Measurements from ENCODE around the gene CPT1A.

CPT1A gene

DNA sequence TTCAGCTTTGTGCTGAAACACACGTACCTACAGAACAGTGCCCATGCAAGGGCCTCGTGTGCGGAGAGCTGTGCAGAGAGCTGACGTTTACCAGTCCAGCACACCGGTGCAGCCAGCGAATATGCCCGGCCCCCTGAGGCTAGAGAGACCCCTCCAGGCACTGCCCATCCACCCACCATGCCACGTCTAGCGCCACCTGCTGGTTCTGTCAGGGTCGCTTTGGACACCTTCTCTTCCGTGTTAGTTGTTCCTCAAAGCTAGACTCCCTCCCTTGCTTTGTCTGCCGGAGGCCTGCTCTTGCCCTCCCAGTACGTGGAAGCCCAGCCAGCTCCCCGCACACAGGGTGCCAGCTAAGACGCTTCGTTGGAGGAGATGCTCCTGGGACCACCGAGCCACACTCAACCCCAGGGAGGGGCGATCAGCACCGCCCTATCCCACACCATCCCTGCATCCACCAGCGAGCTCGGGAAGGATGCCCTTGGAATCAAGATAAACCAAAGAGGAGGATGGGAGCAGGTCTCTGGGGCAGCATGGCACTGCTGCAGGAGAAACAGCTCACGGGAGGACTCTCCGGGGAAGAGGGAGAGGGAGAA is 43.4 kb downstream of the CPT1A start:
- DNase-seq (ENCODE audit: low read depth) = no peak

GRCh38 chr11:68796801-68797200 is 44.9 kb downstream of the CPT1A start:
- no peak for DNase-seq (ENCODE audit: low read depth)

DNA sequence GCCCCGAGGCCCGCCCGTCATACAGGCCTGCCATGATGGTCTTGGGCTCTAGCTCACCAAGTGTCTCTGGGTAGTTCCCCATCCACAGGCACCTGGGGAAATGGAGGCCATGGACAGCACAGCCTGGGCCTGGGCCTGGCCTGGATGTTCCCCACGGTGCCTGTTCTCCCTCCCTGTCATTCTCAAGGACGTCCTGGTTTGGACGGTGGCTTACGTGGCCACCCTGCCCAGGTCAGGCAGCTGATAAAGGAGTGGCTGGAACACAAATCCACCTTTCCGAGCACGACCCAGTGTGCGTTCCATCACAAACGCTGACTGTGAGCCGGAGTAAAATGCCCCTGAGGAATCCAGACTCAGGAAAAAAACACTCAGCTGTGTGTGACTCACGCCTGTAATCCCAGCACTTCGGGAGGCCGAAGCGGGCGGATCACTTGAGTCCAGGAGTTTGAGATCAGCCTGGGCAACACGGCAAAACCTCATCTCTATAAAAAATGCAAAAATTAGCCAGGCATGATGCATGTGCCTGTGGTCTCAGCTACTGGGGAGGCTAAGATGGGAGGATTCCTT is 49.2 kb downstream of the CPT1A start:
- DNase-seq (ENCODE audit: low read depth) = no peak

DNA sequence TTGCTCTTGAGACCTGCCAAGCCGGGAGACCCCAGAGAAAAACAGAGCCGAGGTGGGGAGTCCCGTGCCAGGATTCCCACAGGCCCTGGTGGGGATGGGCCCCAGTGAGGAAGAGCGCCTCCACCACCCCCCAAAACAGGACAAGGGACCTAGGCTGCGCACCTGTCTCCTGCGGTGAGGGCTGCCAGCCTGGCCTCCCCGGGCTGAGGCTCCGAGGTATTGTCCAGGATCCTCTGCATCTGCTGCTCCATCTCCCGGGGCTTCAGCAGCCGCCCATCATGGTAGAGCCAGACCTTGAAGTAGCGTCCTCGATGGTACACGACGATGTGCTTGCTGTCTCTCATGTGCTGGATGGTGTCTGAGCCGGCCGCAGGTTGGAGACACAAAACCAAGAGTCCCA is 57.1 kb downstream of the CPT1A start:
- DNase-seq (ENCODE audit: low read depth) = no peak

DNA sequence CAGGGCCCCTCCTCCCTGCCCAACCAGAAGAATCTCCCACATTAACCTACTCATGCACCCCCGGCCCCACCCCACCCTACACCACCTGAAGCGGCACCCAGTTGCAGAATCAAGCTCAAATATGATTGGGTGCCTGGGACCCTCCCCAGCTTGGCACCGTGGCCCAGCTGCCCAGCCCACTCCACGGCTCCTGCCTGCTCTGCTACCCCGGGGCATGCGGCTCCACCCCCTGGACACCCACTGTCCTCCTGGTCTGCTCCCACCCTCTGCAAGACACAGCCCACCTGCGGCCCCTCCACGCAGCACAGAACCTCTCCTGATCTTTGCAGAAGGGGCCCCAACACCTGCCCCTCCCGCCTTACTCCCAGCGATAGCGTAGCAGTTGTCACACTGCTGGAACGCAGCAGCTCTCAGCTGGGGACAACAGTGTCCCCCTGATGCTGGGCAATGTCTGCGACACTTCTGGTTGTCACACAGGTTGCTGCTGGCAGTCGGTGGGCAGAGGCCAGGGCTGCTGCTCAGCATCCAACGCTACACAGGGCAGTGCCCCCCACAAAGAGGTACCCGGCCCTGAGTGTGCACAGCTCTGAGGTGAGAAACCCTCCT is 58.4 kb downstream of the CPT1A start:
- no peak for DNase-seq (ENCODE audit: low read depth)

DNA sequence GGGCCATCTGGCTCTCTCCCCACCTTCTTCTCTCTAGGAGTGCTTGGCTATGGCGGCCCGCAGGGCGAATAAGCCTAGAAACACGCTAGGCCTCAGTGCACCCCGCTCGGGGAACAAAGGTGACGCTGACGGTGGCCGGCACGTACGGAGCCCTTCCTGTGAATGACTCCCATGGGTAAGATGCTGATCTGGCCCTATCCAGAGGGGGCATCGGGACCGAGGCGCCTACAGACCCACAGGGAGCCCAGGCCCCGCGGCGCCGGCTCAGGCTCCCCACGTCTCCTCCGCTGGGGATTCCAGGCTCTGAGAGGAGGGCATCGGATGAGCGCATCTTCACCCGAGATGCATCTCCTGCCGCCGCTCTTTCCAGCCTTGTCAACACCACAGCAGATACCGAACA is 59.0 kb downstream of the CPT1A start:
- no peak for DNase-seq (ENCODE audit: low read depth)

DNA sequence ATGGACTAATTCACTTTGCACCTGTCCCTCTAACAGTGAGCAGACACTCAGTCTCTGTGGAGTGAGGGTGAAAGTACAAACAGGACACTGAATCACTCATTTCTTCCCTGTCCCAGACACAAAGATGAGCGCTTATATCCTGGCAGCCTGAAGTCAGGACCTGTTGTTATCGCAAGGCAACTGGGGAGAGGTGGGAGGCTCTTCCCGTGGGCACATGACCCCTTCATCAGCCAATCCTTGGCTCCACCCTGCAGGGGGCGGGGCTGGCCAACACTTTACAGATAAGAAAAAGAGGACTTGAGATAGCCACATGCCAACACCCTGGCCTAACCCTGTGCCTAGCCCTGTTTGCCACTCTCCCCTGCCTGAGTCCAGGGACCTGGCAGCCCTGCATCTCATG is 60.9 kb downstream of the CPT1A start:
- no peak for DNase-seq (ENCODE audit: low read depth)

DNA sequence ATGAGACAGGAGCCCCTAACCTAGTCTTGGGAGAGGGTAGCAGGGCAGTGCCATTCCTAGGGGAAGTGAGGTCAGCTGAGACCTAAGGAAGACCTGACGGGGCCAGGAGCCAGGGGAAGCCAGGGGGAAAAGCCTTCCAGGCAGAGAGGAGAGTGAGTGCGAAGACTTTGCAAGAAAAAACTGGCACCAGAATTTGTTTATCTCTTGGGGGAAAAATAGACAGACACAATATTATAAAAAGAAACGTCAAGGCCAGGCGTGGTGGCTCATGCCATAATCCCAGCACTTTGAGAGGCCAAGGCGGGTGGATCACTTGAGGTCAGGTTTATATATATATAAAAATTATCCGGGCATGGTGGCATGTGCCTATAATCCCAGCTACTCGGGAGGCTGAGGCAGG is 63.5 kb downstream of the CPT1A start:
- DNase-seq (ENCODE audit: low read depth) = no peak

DNA sequence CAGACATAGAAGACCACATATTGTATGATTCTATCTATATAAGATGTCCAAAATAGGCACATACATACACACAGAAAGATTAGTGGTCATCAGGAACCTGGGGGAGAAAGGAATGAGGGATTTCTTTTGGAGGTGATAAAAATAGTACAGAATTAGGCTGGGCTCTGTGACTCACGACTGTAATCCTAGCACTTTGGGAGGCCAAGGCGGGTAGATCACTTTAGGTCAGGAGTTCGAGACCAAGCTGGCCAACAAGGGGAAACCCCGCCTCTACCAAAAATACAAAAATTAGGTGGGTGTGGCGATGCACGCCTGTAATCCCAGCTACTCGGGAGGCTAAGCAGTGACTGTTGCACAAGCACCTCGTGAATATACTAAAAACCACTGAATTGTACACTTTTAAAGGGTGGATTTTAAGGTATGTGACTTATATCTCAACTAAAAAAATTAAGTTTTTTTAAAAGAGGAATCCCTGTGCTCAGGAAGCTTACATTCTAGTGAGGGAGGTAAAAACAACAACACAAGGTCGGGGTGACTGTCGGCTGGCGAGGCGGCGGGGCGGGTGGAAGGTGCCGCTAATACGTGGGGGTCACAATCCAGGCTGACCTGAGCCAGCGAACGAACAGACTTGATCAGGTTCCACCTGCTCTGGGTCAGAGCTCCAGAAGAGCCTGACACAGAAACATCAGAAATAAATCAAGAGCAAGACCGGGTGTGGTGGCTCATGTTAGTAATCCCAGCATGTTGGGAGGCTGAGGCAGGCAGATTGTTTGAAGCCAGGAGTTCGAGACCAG is 65.1 kb downstream of the CPT1A start:
- no peak for DNase-seq (ENCODE audit: low read depth)

DNA sequence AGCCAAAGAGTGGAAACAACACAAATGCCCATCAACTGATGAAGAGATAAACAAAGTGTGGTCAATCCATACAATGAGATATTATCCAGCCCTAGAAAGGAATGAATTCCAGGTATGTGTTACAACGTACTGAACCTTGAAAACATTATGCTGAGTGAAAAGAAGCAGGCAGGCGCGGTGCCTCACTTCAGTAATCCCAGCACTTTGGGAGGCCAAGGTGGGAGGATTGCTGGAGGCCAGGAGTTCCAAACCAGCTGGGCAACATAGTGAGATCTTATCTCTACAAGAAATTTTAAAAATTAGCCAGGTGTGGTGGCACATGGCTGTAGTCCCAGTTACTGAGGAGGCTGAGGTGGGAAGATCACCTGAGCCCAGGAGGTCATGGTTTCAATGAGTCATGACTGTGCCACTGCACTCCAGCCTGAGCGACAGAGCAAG is 65.7 kb downstream of the CPT1A start:
- no peak for DNase-seq (ENCODE audit: low read depth)

GRCh38 chr11:68774194-68774585 is 67.5 kb downstream of the CPT1A start:
- no peak for DNase-seq (ENCODE audit: low read depth)

GRCh38 chr11:68773521-68774193 is 68.1 kb downstream of the CPT1A start:
- no peak for DNase-seq (ENCODE audit: low read depth)

DNA sequence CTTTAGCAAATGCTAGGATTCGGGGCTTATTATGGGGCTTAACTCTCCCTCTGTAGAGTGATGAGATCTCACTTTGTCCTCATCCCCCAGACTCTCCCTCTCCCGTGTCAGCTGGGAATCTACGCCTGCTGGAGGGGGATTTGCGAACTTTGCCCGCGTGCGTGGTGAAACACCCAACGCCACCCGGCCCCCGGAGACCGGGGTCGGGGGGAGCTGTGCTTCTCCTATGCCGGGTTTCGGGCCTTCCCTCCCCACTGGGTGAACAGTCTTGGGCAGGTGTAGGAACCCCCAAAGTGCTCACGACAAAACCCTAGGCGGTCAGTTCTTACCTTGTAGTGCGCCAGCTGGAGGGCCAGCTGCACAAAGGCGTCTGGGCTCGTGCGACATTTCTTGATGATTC is 68.8 kb downstream of the CPT1A start:
- no peak for DNase-seq (ENCODE audit: low read depth)

- no peak for DNase-seq (ENCODE audit: low read depth)
These were observed 70.9 kb downstream of the CPT1A start for GRCh38 chr11:68770781-68771180.

- DNase-seq (ENCODE audit: low read depth) = no peak
These were observed 74.0 kb downstream of the CPT1A start for GRCh38 chr11:68767672-68768071.

- DNase-seq (ENCODE audit: low read depth) = no peak
These were observed 74.9 kb downstream of the CPT1A start for GRCh38 chr11:68766786-68767185.

- DNase-seq (ENCODE audit: low read depth) = no peak
These were observed 77.0 kb downstream of the CPT1A start for GRCh38 chr11:68764746-68765145.

- DNase-seq (ENCODE audit: low read depth) = no peak
These were observed 77.6 kb downstream of the CPT1A start for GRCh38 chr11:68763926-68764657.

GRCh38 chr11:68763181-68763721 is 78.5 kb downstream of the CPT1A start:
- no peak for DNase-seq (ENCODE audit: low read depth)

DNA sequence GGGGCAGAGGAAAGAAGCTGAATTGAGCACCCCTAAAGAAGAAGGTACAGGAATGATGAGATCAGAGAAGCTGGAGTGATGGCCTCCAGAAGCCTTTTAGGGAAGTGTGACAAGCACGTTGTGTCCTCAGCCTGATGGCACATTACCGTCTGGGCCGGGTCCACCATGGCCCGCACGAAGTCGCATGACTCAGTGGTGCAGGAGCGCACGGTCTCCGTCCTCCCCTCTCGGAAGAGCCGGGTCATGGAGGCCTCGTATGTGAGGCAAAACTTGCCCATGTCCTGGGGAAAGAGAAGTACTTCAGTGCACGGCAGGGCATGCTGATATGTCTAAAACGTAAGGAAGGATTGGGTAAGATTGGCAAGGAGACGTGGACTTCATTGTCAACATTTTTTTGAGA is 79.2 kb downstream of the CPT1A start:
- no peak for DNase-seq (ENCODE audit: low read depth)

GRCh38 chr11:68761801-68762200 is 79.9 kb downstream of the CPT1A start:
- DNase-seq (ENCODE audit: low read depth) = no peak

DNA sequence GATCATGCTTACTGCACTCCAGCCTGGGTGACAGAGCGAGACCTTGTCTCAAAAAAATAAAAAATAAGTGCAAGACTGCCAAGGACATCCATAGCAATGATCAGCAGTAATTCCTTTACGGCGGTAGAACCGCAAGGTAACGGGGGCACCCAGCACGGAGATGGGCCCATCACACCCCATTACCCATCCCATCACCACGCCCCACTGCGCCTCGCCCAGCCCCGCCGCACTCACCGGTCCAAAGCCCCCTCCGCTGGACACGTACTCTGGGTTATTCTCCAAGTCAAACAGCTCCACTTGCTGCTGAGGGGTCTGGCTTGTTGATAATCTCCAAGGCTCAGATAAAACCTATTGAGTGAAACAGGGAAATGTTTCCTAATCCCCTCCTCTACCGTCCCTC is 81.7 kb downstream of the CPT1A start:
- no peak for DNase-seq (ENCODE audit: low read depth)

Measured in activated T-helper 9 cell treated with anti-CD3 and anti-CD28 coated beads, Interleukin-2, amount 50 U/mL, for 16 hours (primary cell).